ENCODE measurements around the gene MID2. TPM values are rescaled to one million over a fixed set of nuclear protein-coding genes. Genes with fewer than 3 reads are reported as not detected.

Gene MID2
- total RNA-seq, result 11.7 and 13.5 TPM in 2 replicates

GRCh38 chrX:107825698-107826237 is at the start of gene MID2:
TSS of gene MID2 (plus strand) at chrX:107825866. CDS start at chrX:107826427, 561 bp downstream.

GRCh38 chrX:107777536-107777832 is 48.2 kb upstream of the MID2 start, which contains the start of gene NCBP2L:
TSS of gene NCBP2L (plus strand) at chrX:107777733. CDS start at chrX:107794221, 16,488 bp downstream.

Other genes starting within 250 kb of the MID2 start
- 26.2 and 30.1 TPM in 2 replicates for gene PRPS1, start 197.4 kb upstream of the MID2 start, total RNA-seq
- gene TSC22D3, start 50.1 kb upstream of the MID2 start, total RNA-seq, result 116 and 135 TPM in 2 replicates
- not detected in 2 replicates for gene NCBP2L, start 48.1 kb upstream of the MID2 start, total RNA-seq
- not detected in 2 replicates for gene TEX13B, start 156.5 kb downstream of the MID2 start, total RNA-seq
- 0.35 TPM in 1 of 2 replicates, not detected in the other for gene VSIG1, start 219.2 kb downstream of the MID2 start, total RNA-seq